HL-60/S4 treated with phorbol 12-myristate 13-acetate at 8.2 ng/mL for 4 days and 3 days (cell line): ENCODE measurements around the gene HNRNPLL.

ENCODE experiments used
- in situ Hi-C: fragments of 300-500 bp; cut with MboI; formaldehyde crosslinking; loops from 2 replicates; pipeline ENCODE4 v1.15.0; 2022; ENCODE audit warnings: low sequenced_read_pairs

Gene HNRNPLL

GRCh38 chr2:38598200-38598990 lies 4.3 kb downstream of the HNRNPLL start:
- in situ Hi-C loops: no loop called here

- in situ Hi-C loops: no loop called here
Observed at GRCh38 chr2:38597115-38597514, 5.6 kb downstream of the HNRNPLL start.

GRCh38 chr2:38596229-38596628 lies 6.5 kb downstream of the HNRNPLL start:
- in situ Hi-C loops: no loop called here

DNA sequence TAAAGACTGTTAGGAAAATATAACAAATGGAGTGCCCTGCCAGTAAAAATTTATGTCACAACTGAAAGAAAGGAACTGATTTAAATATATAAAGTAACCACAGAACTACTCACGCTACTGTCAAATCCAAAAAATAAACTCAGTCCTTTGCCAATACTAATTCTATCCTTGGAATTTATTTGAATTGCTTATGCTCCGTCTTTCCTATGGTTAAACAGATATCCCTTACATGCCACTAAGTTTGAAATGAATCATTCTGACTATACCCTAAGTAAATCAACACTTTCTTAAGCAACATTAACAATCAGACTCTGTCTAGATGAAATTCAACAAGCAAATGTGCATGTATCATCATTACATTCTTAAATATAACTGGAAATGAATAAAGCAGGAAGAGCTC lies 9.8 kb downstream of the HNRNPLL start:
- in situ Hi-C loops: no loop called here

- in situ Hi-C loops: no loop called here
Observed at GRCh38 chr2:38591152-38591551, 11.6 kb downstream of the HNRNPLL start.

DNA sequence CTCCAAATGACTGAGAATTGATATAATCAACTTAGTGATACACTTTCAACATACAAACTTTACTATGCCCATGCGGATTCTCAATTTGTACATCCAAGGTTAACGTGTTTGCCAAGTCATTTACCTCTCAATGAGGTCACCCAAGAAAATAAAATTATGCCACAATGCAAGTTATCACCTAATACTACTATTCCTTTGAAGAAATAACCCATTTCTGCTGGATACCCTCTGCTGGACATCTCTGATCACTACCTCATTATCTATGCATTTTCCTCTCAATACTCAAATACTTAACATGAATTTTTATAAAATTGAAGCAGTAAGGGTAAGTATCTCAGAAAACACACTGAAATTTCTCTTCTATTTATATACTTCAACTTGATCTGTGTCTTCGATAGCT lies 12.7 kb downstream of the HNRNPLL start:
- in situ Hi-C loops: no loop called here

DNA sequence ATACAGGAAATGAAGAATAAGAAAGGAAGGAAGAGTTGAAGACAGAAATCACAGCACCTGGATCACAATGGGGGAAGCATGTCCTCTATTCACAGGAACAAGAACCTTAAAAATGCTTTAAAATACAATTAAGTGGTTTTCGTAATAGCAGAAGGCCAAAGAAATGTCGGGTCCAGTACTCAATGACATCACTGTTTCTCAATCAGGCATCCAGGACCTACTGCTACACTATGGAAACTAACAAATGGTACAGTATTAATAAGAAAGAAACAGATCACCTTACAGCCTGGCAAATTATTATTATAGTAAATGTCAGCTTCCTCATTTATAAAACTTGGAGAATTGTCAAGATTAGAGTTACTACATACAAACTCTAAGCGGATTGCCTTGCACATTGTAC lies 15.8 kb downstream of the HNRNPLL start:
- in situ Hi-C loops: loop anchor here (10.0 kb wide), 1 partner anchor 138 kb away; no protein-coding TSS in a partner anchor

- in situ Hi-C loops: loop anchor here (10.0 kb wide), 1 partner anchor 140 kb away; no protein-coding TSS in a partner anchor
Observed at GRCh38 chr2:38584881-38585280, 17.8 kb downstream of the HNRNPLL start.

- in situ Hi-C loops: loop anchor here (10.0 kb wide), 1 partner anchor 141 kb away; no protein-coding TSS in a partner anchor
Observed at GRCh38 chr2:38583994-38584393, 18.7 kb downstream of the HNRNPLL start.

DNA sequence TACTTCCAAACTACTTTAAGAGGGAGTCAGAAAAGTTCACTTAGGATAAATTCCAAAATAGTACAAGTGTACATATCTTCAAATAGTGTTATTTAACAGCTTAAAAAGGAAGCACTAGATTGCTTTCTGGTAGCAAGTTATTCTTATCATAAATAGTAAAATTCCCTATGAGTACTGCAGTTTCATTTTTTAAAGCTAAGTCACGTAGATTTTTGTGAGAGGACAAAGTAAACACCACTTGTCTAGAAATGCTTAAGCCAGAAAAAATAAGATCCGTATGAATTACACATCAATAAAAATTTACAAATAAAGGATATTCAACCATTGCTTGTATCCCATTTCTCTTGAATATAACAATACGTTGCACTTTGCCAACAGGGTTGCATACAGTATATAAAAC lies 19.2 kb downstream of the HNRNPLL start:
- in situ Hi-C loops: loop anchor here (10.0 kb wide), 1 partner anchor 141 kb away; no protein-coding TSS in a partner anchor

DNA sequence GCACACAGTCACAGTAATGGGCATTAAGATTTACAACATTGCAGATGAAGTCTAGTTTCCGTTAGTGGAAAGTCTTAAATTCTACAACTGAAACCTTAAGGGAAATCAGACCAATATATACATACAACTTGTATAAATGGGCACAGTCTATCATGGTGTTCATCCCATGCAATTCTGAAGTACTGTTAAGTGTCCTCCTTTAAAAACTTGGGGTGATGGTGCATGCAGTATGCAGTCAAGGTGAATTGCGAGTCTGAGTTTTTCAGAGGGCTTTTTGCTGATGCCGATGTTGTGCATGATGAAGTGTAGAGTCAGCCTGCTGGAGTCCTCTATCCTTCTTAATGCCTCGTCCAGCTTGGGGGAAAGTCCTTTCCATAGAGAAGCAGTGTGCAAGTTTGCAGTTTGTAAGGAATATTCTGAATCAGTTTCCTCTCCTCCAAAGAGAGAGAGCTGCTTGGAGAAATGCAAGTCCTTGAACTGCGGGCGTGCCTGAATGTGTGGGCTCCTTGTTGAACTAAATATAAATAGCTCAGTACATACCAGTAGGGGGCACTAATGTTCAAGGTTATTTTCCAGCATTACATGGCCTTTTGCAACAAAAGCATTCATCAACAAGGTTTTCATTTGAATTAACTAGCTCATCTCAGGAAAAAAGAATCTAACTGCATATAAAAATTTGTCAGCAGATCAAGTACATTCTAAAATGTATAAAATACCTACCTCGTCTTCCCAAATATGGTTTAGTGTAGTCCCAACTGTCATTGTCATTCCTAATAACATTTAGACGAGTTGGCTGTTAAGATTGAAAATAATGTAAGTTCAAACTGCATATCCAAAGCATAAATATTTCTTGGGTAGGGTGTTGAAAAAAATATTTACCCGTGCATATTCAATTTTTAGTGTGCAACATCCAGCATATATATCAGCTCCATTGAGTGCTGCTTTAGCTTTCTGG lies 21.3 kb downstream of the HNRNPLL start:
- in situ Hi-C loops: loop anchor here (10.0 kb wide), 1 partner anchor 143 kb away; no protein-coding TSS in a partner anchor

DNA sequence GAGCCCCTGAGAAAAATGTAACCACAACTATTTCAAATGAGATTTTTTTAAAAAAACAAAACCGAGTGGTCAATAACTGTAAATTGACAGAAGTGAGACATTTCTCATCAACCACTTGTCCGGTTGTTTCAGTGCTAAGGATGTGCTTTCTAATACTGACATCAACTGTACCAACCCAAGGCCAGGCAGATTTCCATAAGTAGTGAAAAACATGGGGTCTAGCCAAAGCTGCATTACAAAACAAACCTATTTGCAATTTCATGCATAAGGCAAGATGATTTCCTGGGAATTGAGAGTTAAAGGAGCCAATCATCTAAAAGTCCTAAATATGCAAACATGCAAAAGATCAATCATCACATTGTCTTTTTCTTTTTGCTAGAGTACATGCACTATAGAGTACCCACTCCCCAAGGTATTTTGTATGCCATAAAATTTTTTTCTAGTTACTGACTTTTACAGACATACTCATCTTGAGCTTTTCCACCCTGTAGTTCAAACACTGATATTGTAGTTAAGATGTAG lies 22.6 kb downstream of the HNRNPLL start:
- in situ Hi-C loops: loop anchor here (10.0 kb wide), 1 partner anchor 145 kb away; no protein-coding TSS in a partner anchor

GRCh38 chr2:38578832-38579231 lies 23.9 kb downstream of the HNRNPLL start:
- in situ Hi-C loops: no loop called here

DNA sequence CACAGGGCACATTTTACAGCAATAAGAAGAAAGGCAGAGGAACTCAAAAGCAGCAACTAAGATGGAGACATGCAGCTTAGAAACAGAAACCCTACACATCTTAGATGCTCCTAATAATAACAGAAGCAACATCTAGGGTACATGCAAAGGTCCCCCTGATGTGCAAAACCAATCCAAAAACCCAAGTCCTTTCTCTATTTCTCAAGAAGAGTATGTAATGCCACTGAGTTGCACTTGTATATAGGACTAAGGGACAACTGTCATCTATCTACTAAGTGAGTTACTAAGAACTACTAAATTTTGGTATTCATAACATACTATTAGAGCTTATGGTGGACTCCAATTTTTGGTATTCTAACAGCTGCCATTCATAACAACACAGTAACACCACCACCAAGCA lies 28.4 kb downstream of the HNRNPLL start:
- in situ Hi-C loops: no loop called here

- in situ Hi-C loops: no loop called here
Observed at GRCh38 chr2:38572167-38572566, 30.6 kb downstream of the HNRNPLL start.

GRCh38 chr2:38571193-38571592 lies 31.5 kb downstream of the HNRNPLL start:
- in situ Hi-C loops: no loop called here

GRCh38 chr2:38568724-38569436 lies 33.8 kb downstream of the HNRNPLL start:
- in situ Hi-C loops: no loop called here

DNA sequence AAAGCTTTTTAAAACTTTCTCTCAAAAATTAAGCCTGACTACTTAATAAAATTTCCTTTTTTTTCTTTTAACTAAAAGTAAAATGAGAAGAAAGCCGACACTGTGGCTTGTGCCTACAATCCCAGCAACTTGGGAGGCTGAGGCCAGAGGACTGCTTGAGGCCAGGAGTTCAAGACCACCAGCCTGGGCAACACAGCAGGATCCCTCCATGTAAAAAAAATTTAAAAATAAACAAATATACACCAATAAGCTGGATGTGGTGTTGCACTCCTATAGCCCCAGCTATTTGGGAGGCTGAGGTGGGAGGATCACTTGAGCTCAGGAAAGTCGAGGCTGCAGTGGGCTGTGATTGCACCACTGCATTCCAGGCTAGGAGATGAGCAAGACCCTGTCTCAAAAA lies 37.4 kb downstream of the HNRNPLL start:
- in situ Hi-C loops: no loop called here

DNA sequence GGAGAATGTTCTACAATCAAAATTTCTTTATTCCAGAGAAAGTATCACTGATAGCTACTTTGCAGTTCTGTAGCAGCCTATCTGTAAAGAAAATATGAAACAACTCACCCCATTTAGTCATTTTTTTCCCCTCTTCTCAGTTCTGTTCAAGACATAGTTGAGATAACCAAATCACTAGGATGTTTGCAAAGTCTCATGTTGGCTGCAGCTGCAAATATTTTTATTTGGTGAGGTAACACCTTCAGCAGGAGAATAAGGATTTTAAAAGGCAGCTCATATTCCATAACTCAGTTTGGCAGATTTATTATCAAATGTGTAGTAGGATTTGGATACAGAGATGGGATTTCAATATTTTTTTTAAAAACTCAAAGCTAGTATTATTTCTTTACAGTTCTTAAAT lies 41.0 kb downstream of the HNRNPLL start:
- in situ Hi-C loops: no loop called here

DNA sequence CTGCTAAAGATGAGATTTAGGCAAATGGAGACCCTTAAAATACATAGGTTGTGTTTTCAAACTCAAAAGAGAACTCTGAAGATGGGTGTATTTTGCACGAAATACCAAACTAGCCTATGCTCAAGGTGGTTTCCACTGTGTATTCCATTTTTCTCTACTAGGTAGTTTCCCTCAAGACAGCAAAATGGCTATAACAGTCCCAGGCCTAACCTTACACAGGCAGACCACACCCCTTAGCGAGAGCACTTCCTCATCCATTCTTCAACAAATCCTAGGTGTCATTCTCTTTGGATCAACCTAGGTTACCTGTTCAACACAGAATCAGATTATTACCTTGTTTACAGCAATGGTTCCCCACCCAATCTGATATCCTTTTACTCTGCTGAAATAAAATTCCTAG lies 42.6 kb downstream of the HNRNPLL start:
- in situ Hi-C loops: no loop called here

DNA sequence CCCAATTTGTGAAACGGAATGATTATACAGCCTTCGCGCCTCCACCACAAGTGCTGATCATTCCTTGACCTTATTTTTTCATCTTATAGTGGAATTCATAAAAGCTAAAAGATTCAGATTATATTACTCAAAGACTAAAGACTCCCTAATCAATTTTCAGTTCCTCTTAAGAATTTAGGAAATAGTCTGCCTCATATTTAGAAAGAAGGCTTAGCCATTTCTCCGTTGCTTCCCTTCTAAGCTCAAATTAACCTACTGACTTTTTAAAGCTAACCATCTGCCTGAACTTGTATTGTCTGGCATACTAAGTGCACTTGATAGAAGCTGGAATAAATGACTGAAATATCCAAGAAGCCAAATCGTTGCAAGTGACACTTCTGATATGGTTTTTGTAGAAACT lies 44.7 kb downstream of the HNRNPLL start:
- in situ Hi-C loops: no loop called here
